HEK293 (cell line): Measurements from ENCODE around the gene MLIP.

Experiments
- CTCF ChIA-PET: fragments of 350-600 bp; formaldehyde crosslinking; extraction: SDS; loops from one replicate; lab custom pipeline; 2021; ENCODE audit warnings: antibody characterized with exemption; lab: Yijun Ruan, JAX
- POLR2A ChIA-PET: fragments of 300-600 bp; formaldehyde crosslinking; extraction: SDS; loops from one replicate; lab custom pipeline; 2020; ENCODE audit warnings: antibody characterized with exemption, inconsistent platforms; lab: Yijun Ruan, JAX
- H3K27ac ChIP-seq: fragments of 200-500 bp; sonication (Bioruptor generic); 2 replicates; pipeline ENCODE4 v1.5.1; 2014; ENCODE audit warnings: low read depth, low read length, control low read depth, inconsistent platforms; ENCODE audit errors: extremely low read depth
- H3K36me3 ChIP-seq, 2 experiments: fragments of 200-500 bp in 1 of 2; sonication (Bioruptor generic) in 1 of 2; 1 replicate in 1 of 2; 2 replicates in 1 of 2; pipeline ENCODE4 v1.5.1; 2014 to 2017; ENCODE audit warnings: inconsistent platforms in 2 of 2, low read length in 2 of 2; ENCODE audit not compliant: control insufficient read depth in 2 of 2, insufficient read depth in 1 of 2
- H3K4me1 ChIP-seq: fragments of 200-500 bp; sonication (Bioruptor generic); 2 replicates; pipeline ENCODE4 v1.5.1; 2014; ENCODE audit warnings: mild to moderate bottlenecking, low read length, inconsistent platforms; ENCODE audit not compliant: control insufficient read depth, insufficient read depth
- H3K4me3 ChIP-seq: 2 replicates; pipeline ENCODE4 v1.5.1; 2011; ENCODE audit warnings: low read depth, mild to moderate bottlenecking, control low read depth, low read length, moderate library complexity
- H3K9me3 ChIP-seq: fragments of 200-500 bp; sonication (Bioruptor generic); 2 replicates; pipeline ENCODE4 v1.5.1; 2014; ENCODE audit warnings: low read depth, low read length, inconsistent platforms; ENCODE audit not compliant: control insufficient read depth, insufficient read depth
- BCL11A ChIP-seq: fragments of 450-650 bp; formaldehyde crosslinking; IDR thresholded peaks from 2 replicates; pipeline ENCODE4 v1.5.1; 2016; ENCODE audit warnings: low read depth, missing biosample characterization, missing genetic modification characterization
- GLIS2 ChIP-seq: fragments of 450-650 bp; formaldehyde crosslinking; IDR thresholded peaks from 2 replicates; pipeline ENCODE4 v1.5.1; 2016; ENCODE audit warnings: missing biosample characterization, missing genetic modification characterization
- HOXC10 ChIP-seq: sonication (generic); formaldehyde crosslinking; IDR thresholded peaks from 2 replicates; pipeline ENCODE4 v1.8.1; 2023; ENCODE audit warnings: mild to moderate bottlenecking, missing genetic modification reagents
- MZF1 ChIP-seq: fragments of 450-650 bp; formaldehyde crosslinking; IDR thresholded peaks from 2 replicates; pipeline ENCODE4 v1.5.1; 2017; ENCODE audit warnings: missing biosample characterization, missing genetic modification characterization, borderline replicate concordance
- SCRT1 ChIP-seq: fragments of 450-650 bp; formaldehyde crosslinking; IDR thresholded peaks from 2 replicates; pipeline ENCODE4 v1.5.1; 2016; ENCODE audit warnings: missing biosample characterization, missing genetic modification characterization, borderline replicate concordance
- WT1 ChIP-seq: fragments of 450-650 bp; formaldehyde crosslinking; IDR thresholded peaks from 2 replicates; pipeline ENCODE4 v1.5.1; 2016; ENCODE audit warnings: missing biosample characterization, missing genetic modification characterization
- ZBTB11 ChIP-seq: fragments of 450-650 bp; formaldehyde crosslinking; conservative IDR thresholded peaks from 2 replicates; pipeline ENCODE4 v1.5.1; 2016; ENCODE audit warnings: low read depth, missing biosample characterization, missing genetic modification characterization
- ZBTB48 ChIP-seq: fragments of 450-650 bp; formaldehyde crosslinking; IDR thresholded peaks from 2 replicates; pipeline ENCODE4 v1.5.1; 2016; ENCODE audit warnings: missing biosample characterization, missing genetic modification characterization
- ZBTB8A ChIP-seq: fragments of 450-650 bp; formaldehyde crosslinking; IDR thresholded peaks from 2 replicates; pipeline ENCODE4 v1.5.1; 2016; ENCODE audit warnings: missing biosample characterization, missing genetic modification characterization
- ZNF112 ChIP-seq: fragments of 450-650 bp; formaldehyde crosslinking; IDR thresholded peaks from 2 replicates; pipeline ENCODE4 v1.5.0; 2017; ENCODE audit warnings: missing biosample characterization, missing genetic modification characterization
- ZNF211 ChIP-seq: fragments of 450-650 bp; formaldehyde crosslinking; IDR thresholded peaks from 2 replicates; pipeline ENCODE4 v1.5.1; 2016; ENCODE audit warnings: low read depth, missing biosample characterization, missing genetic modification characterization
- ZNF221 ChIP-seq: fragments of 450-650 bp; formaldehyde crosslinking; IDR thresholded peaks from 2 replicates; pipeline ENCODE4 v1.5.1; 2017; ENCODE audit warnings: missing biosample characterization, missing genetic modification characterization, borderline replicate concordance
- ZNF266 ChIP-seq: fragments of 450-650 bp; formaldehyde crosslinking; IDR thresholded peaks from 2 replicates; pipeline ENCODE4 v1.5.1; 2016; ENCODE audit warnings: missing biosample characterization, missing genetic modification characterization, low read depth
- ZNF302 ChIP-seq: fragments of 450-650 bp; formaldehyde crosslinking; IDR thresholded peaks from 2 replicates; pipeline ENCODE4 v1.5.1; 2016; ENCODE audit warnings: missing biosample characterization, missing genetic modification characterization, low read depth
- ZNF324 ChIP-seq: fragments of 450-650 bp; formaldehyde crosslinking; IDR thresholded peaks from 2 replicates; pipeline ENCODE4 v1.5.1; 2016; ENCODE audit warnings: missing biosample characterization, missing genetic modification characterization
- ZNF521 ChIP-seq: fragments of 450-650 bp; formaldehyde crosslinking; IDR thresholded peaks from 2 replicates; pipeline ENCODE4 v1.5.1; 2017; ENCODE audit warnings: missing biosample characterization, mild to moderate bottlenecking, missing genetic modification characterization
- ZNF544 ChIP-seq: fragments of 450-650 bp; formaldehyde crosslinking; IDR thresholded peaks from 2 replicates; pipeline ENCODE4 v1.5.0; 2017; ENCODE audit warnings: missing biosample characterization, missing genetic modification characterization
- ZNF548 ChIP-seq: fragments of 450-650 bp; formaldehyde crosslinking; IDR thresholded peaks from 2 replicates; pipeline ENCODE4 v1.5.1; 2016; ENCODE audit warnings: missing biosample characterization, missing genetic modification characterization
- ZNF549 ChIP-seq: fragments of 450-650 bp; IDR thresholded peaks from 2 replicates; pipeline ENCODE4 v1.5.1; 2018; ENCODE audit warnings: missing biosample characterization, missing genetic modification characterization, mild to moderate bottlenecking, inconsistent platforms, moderate library complexity
- ZNF555 ChIP-seq: fragments of 450-650 bp; formaldehyde crosslinking; conservative IDR thresholded peaks from 2 replicates; pipeline ENCODE4 v1.5.1; 2017; ENCODE audit warnings: missing biosample characterization, mild to moderate bottlenecking, missing genetic modification characterization, inconsistent platforms
- ZNF561 ChIP-seq: fragments of 450-650 bp; IDR thresholded peaks from 2 replicates; pipeline ENCODE4 v1.5.1; 2018; ENCODE audit warnings: missing biosample characterization, missing genetic modification characterization, borderline replicate concordance
- ZNF701 ChIP-seq: fragments of 450-650 bp; formaldehyde crosslinking; IDR thresholded peaks from 2 replicates; pipeline ENCODE4 v1.5.1; 2016; ENCODE audit warnings: missing biosample characterization, missing genetic modification characterization
- ZNF747 ChIP-seq: fragments of 450-650 bp; formaldehyde crosslinking; IDR thresholded peaks from 2 replicates; pipeline ENCODE4 v1.5.1; 2016; ENCODE audit warnings: missing biosample characterization, missing genetic modification characterization

Gene MLIP

GRCh38 chr6:54142889-54143519 is 31.8 kb downstream of the MLIP start (continued):
- TF ChIP-seq ZNF324 (tag by site-specific recombination), result no peak
- TF ChIP-seq MZF1 (tag by site-specific recombination), result no peak
- TF ChIP-seq ZNF549 (tag by site-specific recombination), result no peak
- no peak for TF ChIP-seq BCL11A (tag by site-specific recombination)

- CTCF ChIA-PET, result no interaction called here
- TF ChIP-seq ZNF701 (tag by site-specific recombination) (no peak), ZBTB11 (tag by site-specific recombination) (no peak), ZBTB48 (tag by site-specific recombination) (no peak), ZNF555 (tag by site-specific recombination) (no peak), ZNF521 (tag by site-specific recombination) (no peak), ZNF747 (no peak), ZBTB8A (tag by site-specific recombination) (no peak), GLIS2 (tag by site-specific recombination) (no peak)
- no peaks in the 10 kb centered on the region for H3K36me3 ChIP-seq
- POLR2A ChIA-PET, result no interaction called here
- H3K27ac ChIP-seq, result no peak overlapping the region
- no peak overlapping the region for H3K4me3 ChIP-seq
- H3K4me1 ChIP-seq, result no peaks in the 10 kb centered on the region
- no peaks in the 10 kb centered on the region for H3K9me3 ChIP-seq
These were observed 40.6 kb downstream of the MLIP start for GRCh38 chr6:54151861-54152260.

- H3K36me3 ChIP-seq, result no peaks in the 10 kb centered on the region
- TF ChIP-seq ZNF211 (tag by site-specific recombination) (no peak), HOXC10 (CRISPR knock-in tag) (no peak)
- TF ChIP-seq, all 188 proteins: peak for 0
- CTCF ChIA-PET, result no interaction called here
- H3K27ac ChIP-seq, result no peak overlapping the region
- POLR2A ChIA-PET, result no interaction called here
- H3K4me3 ChIP-seq, result no peak overlapping the region
- no peaks in the 10 kb centered on the region for H3K9me3 ChIP-seq
- no peaks in the 10 kb centered on the region for H3K4me1 ChIP-seq
These were observed 45.5 kb downstream of the MLIP start for GRCh38 chr6:54156650-54157250.

- TF ChIP-seq ZNF544, result no peak
- TF ChIP-seq WT1, result no peak
- no peak for TF ChIP-seq SCRT1 (tag by site-specific recombination)
- no peak for TF ChIP-seq ZNF112 (tag by site-specific recombination)
- no peak for TF ChIP-seq ZNF302 (tag by site-specific recombination)
- no peak for TF ChIP-seq ZNF561
- TF ChIP-seq ZNF221, result no peak
- no peak for TF ChIP-seq HOXC10 (CRISPR knock-in tag)
- TF ChIP-seq ZNF266 (tag by site-specific recombination), result no peak
- TF ChIP-seq ZNF548 (tag by site-specific recombination), result no peak
- no peaks in the 10 kb centered on the region for H3K36me3 ChIP-seq
- no peak overlapping the region for H3K4me3 ChIP-seq
- ChIA-PET CTCF (no interaction called here), POLR2A (no interaction called here)
- no peak overlapping the region for H3K27ac ChIP-seq
- H3K9me3 ChIP-seq, result no peaks in the 10 kb centered on the region
- no peaks in the 10 kb centered on the region for H3K4me1 ChIP-seq
These were observed 46.2 kb downstream of the MLIP start for GRCh38 chr6:54157405-54157804.
